Mesenchymal stem cell (in vitro differentiated cells and primary cell): ENCODE results near the gene IGSF9.
A peak's percentile ranks its signal among the peaks of the same experiment; 100 is the strongest.

Source experiments
- DNase-seq: peaks from one replicate; pipeline ENCODE4 v3.0.0-alpha.2; 2013
- H2AFZ ChIP-seq: one replicate; pipeline ENCODE4 v1.6.1; 2013; ENCODE audit warnings: low read depth, mild to moderate bottlenecking, control low read depth, inconsistent platforms, low read length, moderate library complexity
- H2AK5ac ChIP-seq: 2 replicates; pipeline ENCODE4 v1.6.1; 2013; ENCODE audit warnings: low read length, moderate library complexity, mild to moderate bottlenecking, inconsistent platforms; ENCODE audit not compliant: severe bottlenecking
- H2BK120ac ChIP-seq: one replicate; pipeline ENCODE4 v1.6.1; 2013; ENCODE audit warnings: low read depth, mild to moderate bottlenecking, inconsistent platforms, low read length, moderate library complexity
- H2BK12ac ChIP-seq, 2 experiments: one replicate each; pipeline ENCODE4 v1.6.1; 2013; ENCODE audit warnings: inconsistent platforms in 2 of 2, low read length in 2 of 2, mild to moderate bottlenecking in 2 of 2, moderate library complexity in 2 of 2, control low read depth in 1 of 2
- H2BK15ac ChIP-seq: one replicate; pipeline ENCODE4 v1.6.1; 2013; ENCODE audit warnings: mild to moderate bottlenecking, low read depth, inconsistent platforms; ENCODE audit not compliant: poor library complexity, severe bottlenecking
- H2BK5ac ChIP-seq: 2 replicates; pipeline ENCODE4 v1.6.1; 2013; ENCODE audit warnings: low read depth, mild to moderate bottlenecking, low read length, control low read depth, inconsistent platforms; ENCODE audit not compliant: poor library complexity, severe bottlenecking
- H3K14ac ChIP-seq, 2 experiments: one replicate each; pipeline ENCODE4 v1.6.1; 2013; ENCODE audit warnings: inconsistent platforms in 2 of 2, low read length in 2 of 2, control low read depth in 1 of 2, mild to moderate bottlenecking in 1 of 2, moderate library complexity in 1 of 2
- H3K18ac ChIP-seq, 2 experiments: one replicate each; pipeline ENCODE4 v1.6.1; 2013; ENCODE audit warnings: inconsistent platforms in 2 of 2, low read length in 2 of 2, control low read depth in 1 of 2, low read depth in 1 of 2, mild to moderate bottlenecking in 1 of 2
- H3K23ac ChIP-seq, 2 experiments: one replicate each; pipeline ENCODE4 v1.6.1; 2013; ENCODE audit warnings: inconsistent platforms in 2 of 2, low read length in 2 of 2, mild to moderate bottlenecking in 2 of 2, moderate library complexity in 2 of 2, control low read depth in 1 of 2
- H3K27ac ChIP-seq: 2 replicates; pipeline ENCODE4 v1.5.1; 2013; ENCODE audit warnings: mild to moderate bottlenecking, moderate library complexity, low read length, control low read depth, inconsistent platforms; ENCODE audit not compliant: poor library complexity, severe bottlenecking
- H3K27me3 ChIP-seq, 2 experiments: 2 replicates each; pipeline versions ENCODE4 v1.6.1 to v1.7.0; 2013; ENCODE audit warnings: low read length in 2 of 2, mild to moderate bottlenecking in 2 of 2, moderate library complexity in 2 of 2, control low read depth in 1 of 2, inconsistent platforms in 1 of 2; ENCODE audit not compliant: control insufficient read depth in 1 of 2, insufficient read depth in 1 of 2
- H3K36me3 ChIP-seq, 2 experiments: 2 replicates each; pipeline versions ENCODE4 v1.6.1 to v1.7.0; 2013; ENCODE audit warnings: low read length in 2 of 2, control low read depth in 1 of 2, inconsistent platforms in 1 of 2, low read depth in 1 of 2, mild to moderate bottlenecking in 1 of 2; ENCODE audit not compliant: insufficient read depth in 2 of 2, control insufficient read depth in 1 of 2
- H3K4ac ChIP-seq, 2 experiments: one replicate each; pipeline ENCODE4 v1.6.1; 2013; ENCODE audit warnings: inconsistent platforms in 2 of 2, low read length in 2 of 2, mild to moderate bottlenecking in 2 of 2, moderate library complexity in 2 of 2, control low read depth in 1 of 2, low read depth in 1 of 2
- H3K4me1 ChIP-seq: 2 replicates; pipeline ENCODE4 v1.6.1; 2013; ENCODE audit warnings: low read depth, low read length, control low read depth; ENCODE audit not compliant: control insufficient read depth, insufficient read depth
- H3K4me2 ChIP-seq: 2 replicates; pipeline ENCODE4 v1.6.1; 2013; ENCODE audit warnings: low read length, mild to moderate bottlenecking, inconsistent platforms; ENCODE audit not compliant: poor library complexity, severe bottlenecking
- H3K4me3 ChIP-seq, 2 experiments: 2 replicates each; pipeline versions ENCODE4 v1.5.1 to v1.7.0; 2013; ENCODE audit warnings: low read length in 2 of 2, mild to moderate bottlenecking in 2 of 2, control low read depth in 1 of 2, low read depth in 1 of 2; ENCODE audit not compliant: insufficient read depth in 1 of 2
- H3K79me1 ChIP-seq: replicated peaks from 2 replicates; pipeline ENCODE4 v1.6.1; 2013; ENCODE audit warnings: mild to moderate bottlenecking, control low read depth, low read length, inconsistent platforms; ENCODE audit not compliant: poor library complexity, severe bottlenecking
- H3K9ac ChIP-seq: 2 replicates; pipeline ENCODE4 v1.7.0; 2013; ENCODE audit warnings: mild to moderate bottlenecking, low read length, moderate library complexity
- H3K9me3 ChIP-seq: 2 replicates; pipeline ENCODE4 v1.7.0; 2013; ENCODE audit warnings: mild to moderate bottlenecking, low read length; ENCODE audit not compliant: control insufficient read depth
- H4K8ac ChIP-seq: one replicate; pipeline ENCODE4 v1.6.1; 2013; ENCODE audit warnings: inconsistent platforms, mild to moderate bottlenecking, low read length, moderate library complexity
- H4K91ac ChIP-seq: one replicate; pipeline ENCODE4 v1.6.1; 2013; ENCODE audit warnings: mild to moderate bottlenecking, low read length, inconsistent platforms
- WGBS: methylation state at CpG from one replicate; pipeline ENCODE4 v1.1.7; 2013; ENCODE audit warnings: mixed read lengths; 5-methylcytosine and 5-hydroxymethylcytosine counted together

IGSF9 gene

GRCh38 chr1:159889821-159890252 is 55.6 kb downstream of the IGSF9 start:
- peak; percentile 94 for DNase-seq
- Histone ChIP-seq H3K4ac (peak overlapping the region; percentile 69 to 98), H3K23ac (no peak overlapping the region), H2BK120ac (peak overlapping the region; percentile 86), H4K91ac (peak overlapping the region; percentile 97), H3K79me1 (no peaks in the 10 kb centered on the region), H3K14ac (peak overlapping the region in 1 of 2 experiments; percentile 45), H3K27ac (peak overlapping the region; percentile 43), H3K9me3 (no peaks in the 10 kb centered on the region), H4K8ac (peak overlapping the region; percentile 93), H2BK15ac (peak overlapping the region; percentile 92), H3K36me3 (no peaks in the 10 kb centered on the region), H3K4me2 (no peak overlapping the region), H3K27me3 (no peaks in the 10 kb centered on the region), H2AFZ (no peak overlapping the region), H3K18ac (peak overlapping the region; percentile 86 to 90), H2BK12ac (peak overlapping the region; percentile 55 to 96), H3K4me3 (peak overlapping the region in 1 of 2 experiments; percentile 44), H2BK5ac (no peak overlapping the region), H3K9ac (peak overlapping the region; percentile 64), H2AK5ac (peak overlapping the region; percentile 92), H3K4me1 (peaks cover 4% of the 10 kb centered on the region)
- 16% methylated on average over 1 of the region's 2 CpGs for WGBS

DNA sequence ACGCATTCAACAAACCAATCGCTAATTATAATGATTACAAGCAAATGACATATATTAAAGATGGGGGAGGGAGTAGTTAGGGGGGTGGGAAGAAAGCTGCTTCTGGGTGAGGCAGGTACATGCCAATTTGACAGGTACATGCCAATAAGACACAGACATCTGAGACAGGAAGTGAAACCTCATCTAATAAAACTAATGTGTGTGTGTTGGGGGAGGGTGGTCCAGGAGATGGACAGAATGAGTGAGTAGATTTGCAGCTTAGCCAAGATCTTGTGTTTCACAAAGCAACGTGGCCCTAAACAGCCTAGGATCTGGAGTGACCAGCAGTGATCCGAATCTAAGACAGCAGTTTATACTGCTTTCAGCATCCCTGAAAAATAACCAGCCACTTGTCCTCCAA is 56.2 kb downstream of the IGSF9 start:
- no peaks in the 10 kb centered on the region for H3K27me3 ChIP-seq
- H2BK15ac ChIP-seq = peak overlapping the region; percentile 92
- no peak overlapping the region for H3K23ac ChIP-seq
- H3K14ac ChIP-seq = peak overlapping the region in 1 of 2 experiments; percentile 45
- no peak overlapping the region for H3K9ac ChIP-seq
- no peak overlapping the region for H3K4me3 ChIP-seq
- H3K9me3 ChIP-seq = no peaks in the 10 kb centered on the region
- H3K18ac ChIP-seq = peak overlapping the region; percentile 86 to 90
- peak overlapping the region; percentile 93 for H4K8ac ChIP-seq
- no peak for DNase-seq
- peak overlapping the region; percentile 55 to 96 for H2BK12ac ChIP-seq
- no peak overlapping the region for H2AFZ ChIP-seq
- no peaks in the 10 kb centered on the region for H3K79me1 ChIP-seq
- H2AK5ac ChIP-seq = peak overlapping the region; percentile 92
- peak overlapping the region; percentile 43 for H3K27ac ChIP-seq
- no peak overlapping the region for H3K4me2 ChIP-seq
- peak overlapping the region; percentile 86 for H2BK120ac ChIP-seq
- no peaks in the 10 kb centered on the region for H3K36me3 ChIP-seq
- peaks cover 4% of the 10 kb centered on the region for H3K4me1 ChIP-seq
- H3K4ac ChIP-seq = peak overlapping the region; percentile 69 to 98
- H4K91ac ChIP-seq = peak overlapping the region; percentile 97
- no peak overlapping the region for H2BK5ac ChIP-seq
- 92% methylated on average over 2 of the region's 4 CpGs for WGBS

DNA sequence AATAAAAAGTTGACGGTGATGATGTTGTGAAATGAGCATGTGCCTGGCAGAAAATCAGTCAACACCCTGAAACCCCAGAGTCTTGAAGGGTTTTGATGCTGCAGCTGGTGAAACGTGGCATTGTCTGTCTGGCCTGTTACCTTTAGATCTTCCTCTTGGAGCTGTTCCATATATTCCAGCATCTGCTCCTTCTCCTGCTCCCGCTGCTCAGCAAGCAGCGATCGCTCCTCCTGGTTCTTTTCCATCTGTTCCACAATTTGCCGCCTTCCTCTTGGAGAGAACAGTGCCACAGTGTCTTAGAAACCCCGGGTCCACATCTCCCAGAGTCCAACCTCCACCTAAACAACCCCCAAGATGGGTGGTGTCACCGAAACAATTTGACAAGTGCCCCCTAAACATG is 61.1 kb downstream of the IGSF9 start:
- H3K36me3 ChIP-seq = no peaks in the 10 kb centered on the region
- no peak overlapping the region for H4K8ac ChIP-seq
- no peak overlapping the region for H2BK5ac ChIP-seq
- H3K4ac ChIP-seq = no peak overlapping the region
- no peak overlapping the region for H3K9ac ChIP-seq
- H3K4me2 ChIP-seq = no peak overlapping the region
- H3K27me3 ChIP-seq = no peaks in the 10 kb centered on the region
- H3K4me3 ChIP-seq = no peak overlapping the region
- H2AK5ac ChIP-seq = no peak overlapping the region
- H3K14ac ChIP-seq = no peak overlapping the region
- peaks cover 10% of the 10 kb centered on the region for H3K4me1 ChIP-seq
- H2AFZ ChIP-seq = no peak overlapping the region
- H3K23ac ChIP-seq = no peak overlapping the region
- no peak overlapping the region for H2BK12ac ChIP-seq
- no peaks in the 10 kb centered on the region for H3K79me1 ChIP-seq
- H3K9me3 ChIP-seq = no peaks in the 10 kb centered on the region
- no peak overlapping the region for H3K27ac ChIP-seq
- no peak overlapping the region for H3K18ac ChIP-seq
- H2BK15ac ChIP-seq = no peak overlapping the region
- DNase-seq = no peak
- H4K91ac ChIP-seq = no peak overlapping the region
- H2BK120ac ChIP-seq = no peak overlapping the region
- WGBS = 82% methylated on average over 8 of the region's 8 CpGs

DNA sequence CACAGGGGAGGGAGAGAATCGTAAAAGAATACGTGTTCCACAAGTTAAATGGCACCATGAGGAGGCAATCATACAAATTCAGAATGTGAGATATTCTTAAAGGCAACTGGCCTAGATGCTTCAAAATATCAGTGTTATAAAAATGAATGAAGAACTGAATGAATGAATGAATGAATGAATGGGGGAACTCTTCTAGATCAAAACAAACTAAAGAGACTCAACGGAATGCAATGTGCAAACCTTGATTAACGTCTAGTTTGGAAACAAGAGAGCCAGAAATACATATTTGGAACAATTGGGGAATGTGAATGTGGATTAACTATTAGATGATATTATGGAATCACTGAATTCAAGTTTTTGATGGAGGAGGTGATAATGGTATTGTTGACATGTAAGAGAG is 62.3 kb downstream of the IGSF9 start:
- Histone ChIP-seq H4K8ac (no peak overlapping the region), H2AK5ac (no peak overlapping the region), H3K4me3 (no peak overlapping the region), H4K91ac (no peak overlapping the region), H3K4ac (no peak overlapping the region), H2BK12ac (peak overlapping the region in 1 of 2 experiments; percentile 4), H3K14ac (no peak overlapping the region), H3K9me3 (no peaks in the 10 kb centered on the region), H2AFZ (no peak overlapping the region), H3K4me1 (peaks cover 10% of the 10 kb centered on the region), H3K27ac (no peak overlapping the region), H2BK120ac (no peak overlapping the region), H3K79me1 (no peaks in the 10 kb centered on the region), H3K27me3 (no peaks in the 10 kb centered on the region), H3K36me3 (no peaks in the 10 kb centered on the region), H3K23ac (no peak overlapping the region), H2BK15ac (no peak overlapping the region), H2BK5ac (no peak overlapping the region), H3K4me2 (no peak overlapping the region), H3K18ac (no peak overlapping the region), H3K9ac (no peak overlapping the region)
- no peak for DNase-seq
- WGBS = 97% methylated on average over 3 of the region's 4 CpGs
